PC-9 (cell line): ENCODE results near the gene CIZ1.

Experiments used
- EZH2 ChIP-seq: fragments of 200-600 bp; sonication (generic); IDR thresholded peaks from 2 replicates; pipeline ENCODE4 v1.8.0; 2017; ENCODE audit warnings: antibody characterized with exemption, low read depth
- TF ChIP-seq, protein P1 (sequence below): fragments of 200-600 bp; sonication (generic); conservative IDR thresholded peaks from 2 replicates; pipeline ENCODE4 v1.6.1; 2017; ENCODE audit warnings: mixed run types, antibody characterized with exemption, mild to moderate bottlenecking, moderate library complexity

DNA sequence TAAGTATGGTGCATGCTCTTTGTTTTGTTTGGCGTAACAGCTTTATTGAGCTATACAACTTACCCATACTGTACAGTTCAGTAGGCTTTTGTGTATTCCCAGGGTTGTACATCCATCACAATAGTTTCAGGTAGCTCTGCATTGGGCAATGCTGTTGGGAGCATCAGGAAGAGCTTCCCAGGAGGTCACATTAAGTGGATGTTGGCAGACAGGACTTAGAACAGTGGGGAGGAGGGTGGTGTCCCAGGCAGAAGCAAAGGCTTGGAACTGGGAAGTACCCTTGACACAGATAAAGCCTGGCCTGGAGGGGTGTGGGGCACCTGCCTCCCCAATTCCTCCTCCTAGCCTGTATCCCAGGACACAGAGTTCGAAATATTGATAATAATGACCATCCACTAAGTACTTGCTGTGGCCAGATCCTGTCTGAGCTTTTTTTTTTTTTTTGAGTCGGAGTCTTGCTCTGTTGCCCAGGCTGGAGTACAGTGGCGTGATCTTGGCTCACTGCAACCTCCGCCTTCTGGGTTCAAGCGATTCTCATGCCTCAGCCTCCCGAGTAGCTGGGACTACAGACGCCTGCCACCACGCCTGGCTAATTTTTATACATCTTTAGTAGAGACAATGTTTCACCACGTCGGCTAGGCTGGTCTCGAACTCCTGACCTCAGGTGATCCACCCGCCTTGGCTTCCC, 30.0 kb downstream of the CIZ1 start:
- TF ChIP-seq, protein P1, sequence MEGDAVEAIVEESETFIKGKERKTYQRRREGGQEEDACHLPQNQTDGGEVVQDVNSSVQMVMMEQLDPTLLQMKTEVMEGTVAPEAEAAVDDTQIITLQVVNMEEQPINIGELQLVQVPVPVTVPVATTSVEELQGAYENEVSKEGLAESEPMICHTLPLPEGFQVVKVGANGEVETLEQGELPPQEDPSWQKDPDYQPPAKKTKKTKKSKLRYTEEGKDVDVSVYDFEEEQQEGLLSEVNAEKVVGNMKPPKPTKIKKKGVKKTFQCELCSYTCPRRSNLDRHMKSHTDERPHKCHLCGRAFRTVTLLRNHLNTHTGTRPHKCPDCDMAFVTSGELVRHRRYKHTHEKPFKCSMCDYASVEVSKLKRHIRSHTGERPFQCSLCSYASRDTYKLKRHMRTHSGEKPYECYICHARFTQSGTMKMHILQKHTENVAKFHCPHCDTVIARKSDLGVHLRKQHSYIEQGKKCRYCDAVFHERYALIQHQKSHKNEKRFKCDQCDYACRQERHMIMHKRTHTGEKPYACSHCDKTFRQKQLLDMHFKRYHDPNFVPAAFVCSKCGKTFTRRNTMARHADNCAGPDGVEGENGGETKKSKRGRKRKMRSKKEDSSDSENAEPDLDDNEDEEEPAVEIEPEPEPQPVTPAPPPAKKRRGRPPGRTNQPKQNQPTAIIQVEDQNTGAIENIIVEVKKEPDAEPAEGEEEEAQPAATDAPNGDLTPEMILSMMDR: no peak
- TF ChIP-seq EZH2: no peak
